GM23248 (cell line): Measurements from ENCODE around the gene SMARCA2.

Experiments
- EZH2 ChIP-seq: fragments of 200-600 bp; sonication (generic); IDR thresholded peaks from 2 replicates; pipeline ENCODE4 v1.6.1; 2018; ENCODE audit warnings: antibody characterized with exemption, mild to moderate bottlenecking; ENCODE audit not compliant: insufficient read depth, poor library complexity, severe bottlenecking
- EZH2phosphoT487 ChIP-seq: fragments of 200-600 bp; sonication (generic); IDR thresholded peaks from 2 replicates; pipeline ENCODE4 v1.6.1; 2018; ENCODE audit warnings: antibody characterized with exemption, moderate library complexity, mild to moderate bottlenecking, low read depth; ENCODE audit not compliant: insufficient read depth

GRCh38 chr9:2159521-2160454, 144.6 kb downstream of the SMARCA2 start:
- TF ChIP-seq EZH2phosphoT487 (no peak), EZH2 (no peak)
